NCI-H1417 treated with DMSO at 0.1 percent for 48 hours (cell line): Measurements from ENCODE around the gene TNNT3.

ENCODE experiments used
- DNase-seq: peaks from one replicate; lab custom pipeline; 2025; lab: John Stamatoyannopoulos, UW

TNNT3 gene

DNA sequence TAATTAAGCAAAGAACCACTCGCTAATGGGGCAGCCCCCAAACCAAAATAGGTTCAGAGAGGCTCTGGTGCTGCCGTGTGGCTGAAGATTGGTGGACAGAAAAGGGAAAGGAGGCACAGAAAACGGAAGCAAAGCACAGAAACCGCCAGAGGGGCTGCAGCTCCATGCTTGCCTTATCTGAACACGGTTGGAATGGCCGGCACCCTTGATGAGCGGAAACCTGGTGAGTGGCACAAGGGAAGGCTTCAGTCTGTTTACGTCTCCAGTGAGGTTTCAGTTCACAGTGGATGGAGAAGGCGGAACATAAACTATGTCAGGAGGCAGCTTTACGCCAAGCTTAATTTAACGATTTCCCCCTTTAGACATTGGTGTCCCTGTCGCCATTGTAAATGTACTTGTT lies 22.6 kb upstream of the TNNT3 start:
- no peak for DNase-seq

DNA sequence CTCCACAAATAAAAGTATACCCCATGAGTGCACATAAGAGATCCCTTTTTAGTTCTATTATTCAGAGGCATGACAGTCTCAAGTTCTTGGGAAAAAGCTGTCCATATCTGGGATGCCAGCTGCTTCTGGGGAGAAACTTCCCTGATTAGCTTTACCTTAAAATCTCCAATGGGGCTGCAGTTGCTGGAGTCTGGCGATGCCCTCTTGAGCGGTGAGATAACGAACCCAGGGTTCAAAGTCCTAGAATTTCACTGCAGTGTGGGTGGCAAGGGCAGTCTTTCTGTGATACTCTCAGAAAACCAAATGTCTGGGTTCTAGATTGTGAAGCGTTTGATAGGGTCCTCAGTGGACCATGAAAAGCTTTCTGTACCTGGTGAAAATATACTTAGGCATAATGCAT lies 20.4 kb upstream of the TNNT3 start:
- no peak for DNase-seq

DNA sequence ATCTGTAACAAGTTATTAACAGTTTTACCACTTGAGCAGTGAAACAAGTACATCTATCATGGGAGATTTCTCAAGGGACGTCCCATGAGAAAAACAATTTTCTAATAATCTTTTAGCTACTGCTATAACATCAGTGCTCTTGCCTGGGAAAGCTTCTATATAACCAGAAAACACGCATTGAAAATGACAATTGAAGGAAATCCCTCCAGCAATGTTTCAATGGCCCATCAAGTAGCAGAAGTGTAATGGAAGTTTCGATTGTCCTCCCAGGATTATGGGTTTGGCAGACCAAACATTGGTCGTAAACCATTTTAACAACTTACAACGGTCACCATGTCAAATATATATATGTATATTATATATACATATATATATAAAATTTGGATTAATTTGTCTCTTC lies 19.8 kb upstream of the TNNT3 start:
- no peak for DNase-seq

- no peak for DNase-seq
Observed at GRCh38 chr11:1906181-1906580, 13.3 kb upstream of the TNNT3 start.

DNA sequence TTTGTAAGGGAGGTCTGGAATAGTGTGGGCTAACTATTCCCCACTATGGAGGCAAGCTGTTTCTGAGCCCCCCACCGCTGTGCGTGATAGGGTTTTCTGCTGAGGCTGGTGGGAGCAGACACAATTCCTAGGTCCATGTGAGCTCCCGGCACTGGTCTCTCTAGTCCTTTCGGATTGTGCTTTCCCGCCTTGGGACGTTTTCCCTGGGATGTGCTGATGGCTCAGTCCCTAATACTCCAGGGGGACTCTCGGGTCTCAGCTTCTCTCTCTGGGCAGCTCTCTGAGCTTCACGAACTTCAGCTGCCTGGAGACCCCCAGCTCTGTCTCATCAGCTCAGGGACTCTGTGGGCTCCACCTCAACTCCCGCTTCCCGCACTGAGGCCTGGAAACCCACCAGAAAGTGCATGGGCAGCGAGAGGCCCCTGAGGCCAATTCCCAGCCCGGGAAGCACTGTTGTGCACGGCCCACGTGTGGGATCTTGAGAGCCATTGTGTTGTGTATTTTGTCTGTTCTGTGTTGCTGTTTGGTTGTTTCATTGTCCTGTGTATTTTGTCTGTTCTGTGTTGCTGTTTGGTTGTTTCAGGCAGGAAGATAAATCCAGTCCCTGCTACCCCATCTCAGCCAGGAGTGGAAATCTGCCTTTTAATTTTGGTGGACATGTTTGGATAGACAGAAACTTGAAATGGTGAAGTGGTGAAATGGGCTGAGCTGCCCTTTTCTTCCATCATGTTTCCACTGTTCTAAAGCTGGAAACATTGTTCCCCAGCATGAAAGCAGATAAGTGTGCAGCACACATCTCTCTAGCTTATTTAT lies 12.7 kb upstream of the TNNT3 start:
- DNase-seq = no peak

DNA sequence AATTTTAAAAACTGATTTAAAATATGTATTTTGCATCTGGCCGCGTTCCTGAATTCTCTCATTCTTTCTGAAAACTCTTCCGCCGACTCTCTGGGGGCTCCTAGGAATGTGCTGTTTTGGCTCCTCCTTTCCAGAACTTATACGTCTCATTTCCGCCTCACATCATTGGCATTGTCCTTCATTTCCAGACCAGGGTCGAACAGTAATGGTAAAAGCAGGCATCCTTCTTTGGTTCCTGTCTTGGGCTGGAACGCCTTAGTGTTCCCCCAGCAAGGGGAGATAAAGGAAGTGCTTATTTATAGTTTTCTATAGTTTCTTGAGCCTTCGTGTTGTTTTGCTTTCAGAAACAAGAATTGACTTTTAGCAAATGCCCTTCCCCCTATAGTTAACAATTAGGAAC lies 10.9 kb upstream of the TNNT3 start:
- no peak for DNase-seq

- DNase-seq = no peak
Observed at GRCh38 chr11:1909524-1909923, 10.0 kb upstream of the TNNT3 start.

GRCh38 chr11:1912289-1912878 lies 7.1 kb upstream of the TNNT3 start:
- DNase-seq = no peak

DNA sequence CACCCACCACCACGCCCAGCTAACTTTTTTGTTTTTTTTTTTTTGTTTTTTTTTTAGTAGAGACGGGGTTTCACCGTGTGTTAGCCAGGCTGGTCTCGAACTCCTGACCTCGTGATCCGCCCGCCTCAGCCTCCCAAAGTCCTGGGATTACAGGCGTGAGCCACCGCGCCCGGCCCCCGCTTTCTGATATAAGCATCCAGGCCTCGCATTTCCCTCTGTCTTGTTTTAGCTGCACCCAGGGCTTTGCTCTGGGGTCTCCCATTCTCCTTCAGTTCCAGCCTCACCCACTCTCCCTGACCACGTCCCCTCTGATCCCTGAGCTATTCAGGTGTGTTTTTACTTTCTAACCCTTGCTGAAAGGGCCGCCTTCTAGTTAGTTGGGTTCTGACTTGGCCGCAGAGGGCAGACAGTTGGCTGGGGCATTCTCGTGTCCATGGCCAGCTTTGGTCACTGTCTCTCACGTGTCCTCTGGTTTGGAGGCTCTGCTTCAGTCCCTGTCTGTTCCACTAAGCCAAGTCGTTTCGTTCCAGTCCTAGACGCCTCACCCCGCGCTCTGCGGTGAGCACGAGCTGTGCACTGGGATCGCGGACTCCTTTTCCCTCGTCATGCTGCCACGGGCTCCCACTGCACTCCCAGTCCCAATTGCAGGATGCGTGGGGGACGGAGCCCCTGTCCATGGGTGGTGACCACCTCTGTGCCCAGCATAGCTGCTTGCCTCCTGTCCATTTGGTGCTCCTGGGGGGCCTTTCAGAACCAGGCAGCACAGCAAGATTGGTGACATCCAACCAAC lies 6.0 kb upstream of the TNNT3 start:
- DNase-seq = no peak

- DNase-seq = no peak
Observed at GRCh38 chr11:1915795-1916131, 3.7 kb upstream of the TNNT3 start.

DNA sequence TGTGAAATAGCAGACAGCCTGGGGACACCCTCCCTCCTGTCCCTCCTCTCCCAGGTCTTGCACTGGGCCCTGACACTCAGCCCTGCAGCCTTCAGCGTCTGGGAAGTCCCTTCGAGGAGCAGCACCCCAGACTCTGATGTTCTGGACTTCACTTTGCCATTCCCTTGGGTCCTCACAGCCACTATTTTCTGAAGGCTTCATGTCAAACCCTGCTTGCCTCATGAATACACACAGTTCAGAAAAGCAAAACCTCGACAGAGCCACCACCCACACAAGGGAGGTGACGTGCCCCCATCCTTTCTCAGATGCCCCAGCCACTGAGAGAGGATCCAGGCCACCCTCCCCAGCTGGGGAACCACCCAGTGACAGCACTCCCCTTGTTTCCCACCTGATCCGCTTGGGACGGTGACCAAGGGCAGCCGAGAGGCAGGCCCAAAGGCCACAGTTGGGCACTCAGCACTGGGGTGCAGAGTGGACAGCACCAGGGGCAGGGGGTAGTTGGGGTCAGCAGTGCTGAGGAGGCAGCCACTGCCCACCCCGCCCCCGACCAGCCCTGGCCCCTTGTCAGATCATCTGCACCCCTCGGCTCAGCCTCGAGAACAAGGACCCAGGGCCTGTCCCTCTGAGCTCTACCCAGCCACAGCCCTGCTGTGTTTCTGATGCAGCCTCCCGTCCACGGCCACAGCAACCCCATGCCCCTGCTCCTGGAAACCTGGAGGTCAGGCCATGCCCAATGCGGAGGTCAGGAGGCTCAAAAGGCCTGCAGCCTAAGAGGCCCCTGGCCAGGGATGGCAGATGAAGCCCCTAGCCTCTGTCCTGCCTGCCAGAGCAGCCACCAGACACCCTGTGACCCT lies 3.1 kb upstream of the TNNT3 start:
- DNase-seq = no peak

- DNase-seq = no peak
Observed at GRCh38 chr11:1916986-1917522, 2.4 kb upstream of the TNNT3 start.

GRCh38 chr11:1917523-1918435 lies 1.7 kb upstream of the TNNT3 start:
- DNase-seq = no peak

- no peak for DNase-seq
Observed at GRCh38 chr11:1918436-1919315, 827 bp upstream of the TNNT3 start.

DNA sequence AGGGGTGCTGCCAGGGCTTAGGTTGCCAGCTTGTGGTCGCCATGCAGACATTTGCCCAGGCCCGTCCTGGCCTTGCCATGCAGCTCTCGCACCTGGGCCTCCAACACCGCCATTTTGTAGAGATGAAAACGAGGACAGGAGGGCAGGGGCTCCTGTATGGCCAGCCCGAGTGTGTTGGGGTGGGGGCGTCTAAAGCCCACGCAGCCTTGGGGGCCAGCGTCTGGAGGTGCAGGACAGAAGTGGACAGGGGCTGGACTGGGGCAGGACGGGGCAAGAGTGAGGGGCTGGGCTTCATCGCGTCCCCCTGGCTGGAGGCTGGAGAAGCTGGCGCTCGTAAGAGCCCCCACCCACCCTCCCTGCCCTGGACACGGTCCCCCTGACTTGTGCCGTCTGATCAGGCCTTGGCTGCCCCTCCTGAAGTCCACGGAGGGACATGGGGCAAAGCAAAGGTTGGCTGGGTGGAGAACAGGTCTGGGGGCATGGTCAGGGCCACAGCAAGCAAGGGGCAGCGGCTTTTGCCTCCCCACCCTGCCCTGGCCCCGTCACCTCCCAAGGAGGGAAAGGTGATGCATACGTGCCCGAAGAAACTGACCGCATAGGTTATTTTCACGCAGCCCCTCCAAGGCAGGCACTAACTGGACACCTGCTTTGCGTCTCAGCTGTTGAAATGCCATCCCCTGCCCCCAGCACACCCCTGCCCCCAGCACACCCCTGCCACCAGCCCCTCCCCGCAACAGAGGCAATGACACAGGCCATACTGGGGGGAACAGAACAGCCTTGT lies 815 bp downstream of the TNNT3 start:
- DNase-seq = no peak

DNA sequence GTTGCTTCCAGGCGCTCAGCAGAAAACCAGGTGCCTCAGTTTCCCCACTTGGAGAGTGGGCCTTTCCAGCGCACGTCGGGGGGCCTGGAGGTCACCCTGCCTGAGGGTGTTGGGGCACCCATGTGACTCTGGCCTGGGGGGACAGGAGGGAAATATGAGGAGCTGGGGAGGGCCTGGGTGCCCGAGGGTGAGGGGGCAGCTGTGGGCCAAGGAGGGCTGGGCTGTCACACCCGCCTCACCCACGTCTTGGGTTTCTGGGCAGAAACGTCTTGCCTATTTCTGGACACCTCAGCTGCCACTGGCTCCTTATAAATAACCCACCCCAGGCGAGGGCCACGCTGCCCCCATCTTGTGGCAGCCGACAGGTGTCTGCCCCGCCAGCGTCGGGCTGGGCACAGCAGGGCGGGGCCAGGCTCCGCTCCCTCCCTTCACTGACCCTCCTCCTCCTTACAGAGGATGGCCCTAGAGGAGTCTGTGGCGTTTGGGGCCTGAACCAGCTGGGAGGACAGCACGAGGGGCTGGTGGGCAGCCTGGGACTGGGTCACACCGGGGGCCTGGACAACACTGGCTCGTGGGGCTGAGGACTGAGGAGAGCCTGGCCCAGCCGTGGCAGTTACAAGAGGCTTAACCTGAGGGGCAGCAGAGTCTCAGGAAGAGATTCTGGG lies 1.5 kb downstream of the TNNT3 start:
- DNase-seq = no peak

DNA sequence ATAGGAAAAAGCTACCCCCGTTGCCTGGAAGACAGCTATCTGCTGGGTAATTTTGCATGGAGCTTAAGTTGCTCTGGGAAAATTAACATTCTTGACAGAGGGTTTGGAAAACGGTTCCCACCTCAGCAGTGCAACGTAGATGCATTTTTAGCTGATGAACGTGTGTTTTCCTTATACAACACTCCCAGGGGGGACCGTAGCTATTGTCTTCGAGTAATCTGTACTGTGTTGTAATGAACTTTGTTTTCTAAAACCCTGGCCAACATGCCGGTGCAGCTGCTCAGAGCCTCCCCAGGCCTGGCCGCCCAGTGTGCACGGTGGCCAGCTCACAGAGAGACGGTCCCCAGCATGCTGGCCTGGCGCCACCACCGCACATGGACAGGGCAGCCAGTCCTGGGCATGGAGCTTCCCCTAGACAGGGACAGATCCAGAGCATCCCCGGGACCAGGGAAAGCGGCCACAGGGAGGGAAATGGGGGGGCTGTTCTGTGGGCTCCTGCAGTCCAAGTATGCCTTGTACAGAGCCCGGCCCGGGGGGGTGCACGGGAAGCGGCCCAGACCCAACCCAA lies 2.2 kb downstream of the TNNT3 start:
- DNase-seq = no peak

DNA sequence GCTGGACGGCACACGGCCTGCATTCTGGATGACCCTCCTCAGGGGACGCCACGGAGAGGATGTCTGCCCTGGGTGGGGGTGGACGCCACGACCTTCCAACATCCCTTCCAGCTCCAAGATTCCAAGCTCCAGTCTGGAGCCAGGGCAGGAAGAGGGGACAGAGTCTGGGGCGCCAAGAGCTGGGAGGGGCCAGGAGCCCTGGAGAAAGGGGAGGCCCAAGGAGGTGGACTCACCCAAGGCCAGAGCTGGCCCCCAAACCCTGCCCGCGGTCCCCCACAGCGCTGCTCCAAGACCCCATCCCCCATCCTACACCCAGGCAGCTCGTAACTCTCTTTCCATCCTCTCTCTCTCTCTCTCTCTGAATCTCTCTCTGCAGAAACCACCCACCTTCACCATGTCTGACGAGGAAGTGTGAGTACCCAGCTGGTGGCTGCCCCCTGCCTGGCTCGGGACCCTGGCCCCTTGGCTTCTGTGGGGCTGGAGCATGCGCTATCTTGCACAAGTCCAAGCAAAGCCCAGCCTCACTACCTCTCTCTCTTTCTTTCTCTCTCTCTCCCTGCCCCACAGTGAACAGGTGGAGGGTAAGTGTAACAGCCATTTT lies 3.1 kb downstream of the TNNT3 start:
- DNase-seq = no peak
